B cell (primary cell): Measurements from ENCODE around the gene MVB12A.

Experiments
- EZH2 ChIP-seq: IDR thresholded peaks from 2 replicates; pipeline ENCODE4 v1.6.1; 2012; ENCODE audit warnings: borderline replicate concordance, low read depth, mild to moderate bottlenecking, moderate library complexity, low read length; ENCODE audit not compliant: insufficient read depth, poor library complexity, severe bottlenecking
- TF ChIP-seq, protein P1 (sequence below): fragments of 200-600 bp; IDR thresholded peaks from one replicate; pipeline ENCODE4 v1.8.0; 2022; ENCODE audit warnings: antibody characterized with exemption, mild to moderate bottlenecking

DNA sequence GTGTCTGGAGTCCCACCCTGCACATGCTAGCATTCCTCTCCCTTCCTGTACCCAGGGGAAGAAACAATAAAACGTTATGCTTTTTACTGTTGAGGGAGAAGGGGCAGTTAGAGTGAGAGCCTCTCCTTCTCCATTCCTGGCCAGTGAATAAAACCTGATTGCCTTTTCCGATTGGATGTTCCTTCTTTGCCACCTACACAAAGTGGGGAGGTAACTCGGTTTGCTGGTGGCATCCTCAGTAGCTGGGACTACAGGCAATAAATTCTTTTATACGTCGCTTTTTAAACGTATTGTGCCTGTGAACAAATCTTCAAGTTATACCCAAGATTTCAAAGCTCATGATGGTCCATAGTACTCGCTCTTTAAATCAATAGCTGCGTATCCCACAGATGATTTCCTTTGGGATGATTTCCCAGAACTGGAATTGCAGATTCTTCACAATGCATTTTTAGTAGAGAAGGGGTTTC is 660 bp upstream of the MVB12A start:
- TF ChIP-seq, protein P1, sequence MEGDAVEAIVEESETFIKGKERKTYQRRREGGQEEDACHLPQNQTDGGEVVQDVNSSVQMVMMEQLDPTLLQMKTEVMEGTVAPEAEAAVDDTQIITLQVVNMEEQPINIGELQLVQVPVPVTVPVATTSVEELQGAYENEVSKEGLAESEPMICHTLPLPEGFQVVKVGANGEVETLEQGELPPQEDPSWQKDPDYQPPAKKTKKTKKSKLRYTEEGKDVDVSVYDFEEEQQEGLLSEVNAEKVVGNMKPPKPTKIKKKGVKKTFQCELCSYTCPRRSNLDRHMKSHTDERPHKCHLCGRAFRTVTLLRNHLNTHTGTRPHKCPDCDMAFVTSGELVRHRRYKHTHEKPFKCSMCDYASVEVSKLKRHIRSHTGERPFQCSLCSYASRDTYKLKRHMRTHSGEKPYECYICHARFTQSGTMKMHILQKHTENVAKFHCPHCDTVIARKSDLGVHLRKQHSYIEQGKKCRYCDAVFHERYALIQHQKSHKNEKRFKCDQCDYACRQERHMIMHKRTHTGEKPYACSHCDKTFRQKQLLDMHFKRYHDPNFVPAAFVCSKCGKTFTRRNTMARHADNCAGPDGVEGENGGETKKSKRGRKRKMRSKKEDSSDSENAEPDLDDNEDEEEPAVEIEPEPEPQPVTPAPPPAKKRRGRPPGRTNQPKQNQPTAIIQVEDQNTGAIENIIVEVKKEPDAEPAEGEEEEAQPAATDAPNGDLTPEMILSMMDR = no peak
- no peak for TF ChIP-seq EZH2
